H7 (cell line): ENCODE results near the gene SLC25A45. TPM values are rescaled to one million over a fixed set of nuclear protein-coding genes. Genes with fewer than 3 reads are reported as not detected.

Source experiments
- DNase-seq: peaks from one replicate; pipeline ENCODE4 v3.0.0; 2012
- H3K27me3 ChIP-seq: 2 replicates; pipeline ENCODE4 v1.6.0; 2011; ENCODE audit warnings: mild to moderate bottlenecking, low read length; ENCODE audit not compliant: control insufficient read depth, insufficient read depth
- H3K36me3 ChIP-seq: replicated peaks from 2 replicates; pipeline ENCODE4 v1.5.1; 2011; ENCODE audit warnings: low read length; ENCODE audit not compliant: control insufficient read depth, insufficient read depth
- H3K4me3 ChIP-seq: 2 replicates; pipeline ENCODE4 v1.5.1; 2011; ENCODE audit warnings: low read depth, mild to moderate bottlenecking, control low read depth, low read length, moderate library complexity; ENCODE audit not compliant: insufficient read depth
- total RNA-seq: library from RNA; depleted of rRNA; stranded (reverse); fragments of >200 nt; shearing (Covaris generic); gene quantifications from 2 replicates; pipeline ENCODE4 v1.2.3, GENCODE V29; 2014

The SLC25A45 gene
- total RNA-seq, 1 experiment from 2014 or later = 0.73 TPM

DNA sequence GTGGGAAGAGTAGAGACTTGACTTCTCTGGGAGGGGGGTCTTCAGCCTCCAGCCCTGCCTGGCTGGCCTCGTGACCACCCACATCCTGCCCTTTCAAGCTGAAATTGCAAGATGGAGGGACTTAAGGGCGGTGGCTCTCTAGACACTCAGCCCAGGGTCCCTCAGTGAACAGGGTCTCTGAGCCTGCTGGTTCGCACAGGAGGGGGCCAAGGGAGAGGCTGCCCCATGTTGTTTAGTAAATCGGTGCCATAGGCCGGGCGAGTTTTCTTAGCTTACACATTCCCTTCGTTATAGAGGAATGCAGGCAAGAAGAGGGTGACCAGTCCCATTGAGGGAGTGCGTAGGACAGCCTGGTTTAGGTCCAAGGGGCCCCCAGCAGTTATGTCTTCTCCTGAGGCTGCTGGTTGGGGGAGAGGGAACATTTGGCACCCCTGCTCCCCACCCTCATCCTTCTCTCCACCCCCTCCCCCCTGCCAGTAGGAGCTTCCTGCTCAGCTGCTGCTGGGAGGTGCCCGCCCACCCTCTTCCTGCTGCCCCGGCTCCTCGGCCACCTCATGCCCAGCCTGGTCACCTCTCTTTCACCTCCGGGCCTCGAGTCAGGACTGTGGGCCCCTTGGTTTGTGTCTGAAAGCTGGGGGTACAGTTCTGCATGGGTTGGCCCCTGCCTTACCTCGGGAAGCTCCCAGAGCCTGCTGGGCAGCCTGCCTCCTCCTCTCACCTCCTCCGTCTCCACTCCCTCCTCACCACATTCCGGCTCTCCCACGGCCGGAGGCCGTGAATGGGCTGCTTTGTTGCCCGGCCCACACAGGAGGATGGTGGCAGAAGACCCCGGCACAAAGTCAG is 7.9 kb upstream of the SLC25A45 start:
- H3K36me3 ChIP-seq = no peaks in the 10 kb centered on the region
- no peak overlapping the region for H3K4me3 ChIP-seq
- no peaks in the 10 kb centered on the region for H3K27me3 ChIP-seq
- DNase-seq = peak; percentile 77

DNA sequence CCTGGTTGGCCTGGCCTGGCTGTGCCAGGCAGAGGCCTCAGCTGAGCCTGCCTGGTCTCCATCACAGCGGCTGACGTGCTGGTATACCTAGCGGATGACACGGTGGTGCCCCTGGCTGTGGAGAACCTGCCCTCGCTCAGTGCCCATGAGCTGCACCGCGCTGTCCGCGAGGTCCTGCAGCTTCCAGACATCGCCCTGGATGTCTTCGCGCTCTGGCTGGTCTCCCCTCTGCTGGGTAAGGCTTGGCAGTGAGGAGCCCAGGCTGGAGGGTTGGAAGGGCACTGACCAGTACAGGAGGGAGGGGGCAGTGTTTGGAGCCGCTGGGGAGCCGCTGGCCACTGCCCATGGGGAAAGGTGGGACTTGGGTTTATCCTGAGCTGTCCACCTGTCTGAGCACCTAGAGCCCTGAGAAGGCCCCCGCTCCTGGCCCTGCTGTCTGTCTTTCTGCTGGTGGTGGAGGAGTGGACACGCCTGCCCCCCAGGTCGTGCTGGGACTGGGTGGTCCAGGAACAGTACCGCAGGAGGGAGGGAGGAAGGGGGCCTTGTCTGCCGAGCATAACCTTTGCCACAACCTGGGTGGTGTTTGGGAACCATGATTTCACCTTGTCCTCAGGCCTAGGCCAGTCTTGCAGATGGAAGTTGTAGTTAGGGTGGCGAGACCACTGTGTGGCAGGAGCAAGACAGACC is 7.0 kb upstream of the SLC25A45 start:
- Histone ChIP-seq H3K27me3 (no peaks in the 10 kb centered on the region), H3K4me3 (no peak overlapping the region), H3K36me3 (no peaks in the 10 kb centered on the region)
- DNase-seq = peak; percentile 45

DNA sequence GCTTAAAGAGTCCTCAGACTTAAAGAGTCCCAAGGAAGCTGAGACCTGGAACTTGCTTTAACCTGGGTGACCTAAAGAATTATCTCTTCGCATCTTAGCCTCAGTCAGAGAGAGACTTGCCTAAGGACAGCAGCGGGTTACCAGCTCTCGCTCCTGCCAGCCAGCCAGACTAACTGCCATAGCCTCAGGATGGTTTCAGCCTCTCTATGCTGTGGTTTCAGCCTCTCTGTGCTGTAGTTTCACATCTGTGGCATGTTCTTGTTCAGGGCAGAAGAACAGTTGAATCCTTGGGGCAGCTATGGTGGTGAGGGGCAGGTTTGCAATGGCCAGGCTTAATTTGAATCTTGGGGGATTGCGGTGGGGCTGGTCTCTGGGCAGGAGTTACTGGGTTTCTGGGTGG is 6.3 kb upstream of the SLC25A45 start:
- no peak for DNase-seq
- H3K4me3 ChIP-seq = no peak overlapping the region
- no peaks in the 10 kb centered on the region for H3K27me3 ChIP-seq
- no peaks in the 10 kb centered on the region for H3K36me3 ChIP-seq

DNA sequence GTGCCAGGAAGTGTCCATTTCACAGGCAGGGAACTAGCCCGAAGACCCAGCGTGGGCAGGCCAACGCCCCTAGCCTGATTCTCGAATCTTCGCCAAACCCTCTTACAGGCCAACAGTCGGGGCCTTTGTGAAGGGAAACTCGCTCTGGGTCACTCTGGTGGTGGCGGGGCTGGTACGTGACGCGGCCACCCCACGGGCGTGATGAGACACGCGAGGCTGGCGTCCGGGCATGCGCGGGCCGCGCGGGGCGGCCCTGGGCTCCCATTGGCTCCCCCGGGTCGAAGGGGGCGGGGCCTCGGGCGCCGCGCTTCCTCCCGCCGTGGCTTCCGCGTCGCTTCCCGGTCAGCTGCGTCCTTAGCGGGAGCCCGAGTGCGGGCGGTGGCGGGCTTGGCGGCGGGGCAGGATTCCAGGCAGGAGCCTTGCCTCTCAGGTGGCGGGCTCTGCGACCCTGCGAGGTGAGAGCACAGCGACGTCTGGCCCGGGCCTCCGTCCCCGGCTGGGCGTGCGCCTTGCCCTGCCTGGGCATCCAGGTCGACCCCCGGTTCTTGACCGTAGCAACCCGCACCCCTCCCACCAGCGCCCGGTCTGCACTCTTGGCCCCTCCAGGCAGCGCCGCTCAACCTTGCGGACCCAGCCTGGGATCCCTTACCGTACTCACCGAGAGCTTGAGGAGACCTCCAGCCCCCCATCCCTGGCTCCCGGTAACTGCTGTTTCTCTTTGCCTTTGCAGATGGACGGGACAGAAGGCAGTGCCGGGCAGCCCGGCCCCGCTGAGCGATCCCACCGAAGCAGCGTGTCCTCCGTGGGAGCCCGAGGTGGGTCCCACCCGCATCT is 4.1 kb upstream of the SLC25A45 start, which contains the start of gene FRMD8:
TSS of gene FRMD8 (plus strand) at position 331 of the 834 bp plus-strand sequence. CDS start at position 731, 400 bp downstream.
- Histone ChIP-seq H3K36me3 (no peaks in the 10 kb centered on the region), H3K27me3 (no peaks in the 10 kb centered on the region), H3K4me3 (peak within 1 kb of the TSS; percentile 86)
- DNase-seq = peak; percentile 99

DNA sequence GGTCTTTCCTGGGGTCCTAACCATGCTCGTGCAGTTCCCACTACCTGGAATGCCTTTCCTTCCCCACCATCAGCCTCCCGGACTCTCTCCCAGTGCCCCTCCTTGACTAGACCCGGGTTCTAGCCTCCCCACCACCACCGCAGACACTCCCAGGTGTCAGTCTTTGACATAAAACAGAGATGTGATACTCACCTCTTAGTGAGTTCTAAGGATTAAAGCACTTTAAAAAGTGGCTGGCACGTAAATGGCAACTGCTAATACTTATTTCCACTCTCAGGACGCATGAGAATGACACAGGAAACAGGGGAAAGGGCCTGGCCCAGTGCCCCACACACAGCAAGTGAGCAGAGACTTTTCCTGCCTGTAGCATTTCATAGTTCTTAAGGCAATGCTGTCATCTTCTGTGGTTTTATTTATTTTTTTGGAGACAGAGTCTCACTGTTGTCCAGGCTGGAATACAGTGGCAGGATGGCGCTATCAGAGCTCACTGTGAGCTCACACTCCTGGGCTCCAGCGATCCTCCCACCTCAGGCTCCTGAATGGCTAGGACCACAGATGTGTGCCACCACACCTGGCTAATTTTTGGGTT is 1.9 kb upstream of the SLC25A45 start:
- Histone ChIP-seq H3K4me3 (no peak overlapping the region), H3K27me3 (no peaks in the 10 kb centered on the region), H3K36me3 (no peaks in the 10 kb centered on the region)
- DNase-seq = no peak

DNA sequence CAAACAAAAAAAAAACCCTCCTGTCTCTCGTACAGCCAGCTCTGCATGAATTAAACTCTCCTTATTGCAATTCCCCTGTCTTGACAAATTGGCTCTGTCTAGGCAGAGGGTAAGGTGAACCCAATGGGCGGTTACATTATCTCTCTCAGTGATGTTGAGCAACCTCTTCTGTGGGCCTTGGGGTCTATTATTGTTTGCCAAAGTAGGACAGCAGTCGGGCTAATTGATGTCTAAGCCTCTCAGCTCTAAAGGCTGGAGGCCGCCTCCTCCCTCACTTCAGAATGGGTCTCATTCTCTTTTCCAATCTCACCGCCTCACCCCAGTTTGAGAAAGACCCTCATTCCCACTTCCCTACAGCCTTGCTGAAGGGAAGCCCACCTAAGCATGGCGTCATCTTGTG is 1.3 kb upstream of the SLC25A45 start:
- H3K27me3 ChIP-seq = no peaks in the 10 kb centered on the region
- no peak for DNase-seq
- no peaks in the 10 kb centered on the region for H3K36me3 ChIP-seq
- no peak overlapping the region for H3K4me3 ChIP-seq

DNA sequence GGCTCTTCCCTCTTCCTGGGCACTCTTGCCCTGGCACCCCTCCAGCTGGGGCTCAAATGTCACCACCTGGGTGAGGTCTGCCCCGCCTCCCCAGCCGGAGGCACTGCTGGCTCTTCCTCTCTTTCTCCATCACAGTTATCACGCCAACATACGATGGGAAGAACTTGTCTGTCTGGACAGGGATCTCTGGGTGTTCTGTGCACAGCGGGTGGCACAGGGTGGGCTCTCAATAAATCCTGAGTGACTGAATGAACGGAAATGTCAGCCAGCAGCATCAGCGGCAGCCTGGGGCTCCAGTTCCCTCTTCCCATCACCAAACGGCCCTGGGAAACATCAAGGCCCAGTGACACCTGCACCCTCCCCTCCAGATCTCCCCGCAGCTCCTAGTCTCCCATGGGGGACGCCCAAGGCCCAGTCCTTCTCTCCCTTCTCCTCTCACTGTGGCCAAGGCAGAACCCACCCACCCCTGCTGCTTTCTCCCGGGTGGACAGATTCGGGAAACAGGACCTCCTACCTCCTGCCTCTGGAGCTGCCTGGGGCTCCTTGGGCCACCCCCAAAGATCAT is 440 bp upstream of the SLC25A45 start:
- no peak for DNase-seq
- H3K4me3 ChIP-seq = no peak overlapping the region
- no peaks in the 10 kb centered on the region for H3K36me3 ChIP-seq
- H3K27me3 ChIP-seq = no peaks in the 10 kb centered on the region

DNA sequence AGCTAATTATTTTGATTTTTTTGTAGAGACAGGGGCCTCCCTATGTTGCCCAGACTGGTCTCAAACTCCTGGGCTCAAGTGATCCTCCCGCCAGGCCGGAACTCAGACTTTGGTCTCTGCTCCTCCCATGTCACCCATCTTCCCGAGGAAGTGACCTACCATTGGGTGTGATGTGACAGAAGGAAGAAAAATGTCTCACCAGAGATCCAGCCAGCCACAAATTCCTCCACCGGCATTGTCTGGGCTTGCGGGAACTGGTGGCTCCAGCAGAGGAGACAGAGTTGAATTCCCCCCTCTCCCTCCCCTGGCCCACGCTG is 772 bp downstream of the SLC25A45 start:
- no peak for DNase-seq
- no peaks in the 10 kb centered on the region for H3K36me3 ChIP-seq
- H3K27me3 ChIP-seq = no peaks in the 10 kb centered on the region
- H3K4me3 ChIP-seq = no peak overlapping the region

DNA sequence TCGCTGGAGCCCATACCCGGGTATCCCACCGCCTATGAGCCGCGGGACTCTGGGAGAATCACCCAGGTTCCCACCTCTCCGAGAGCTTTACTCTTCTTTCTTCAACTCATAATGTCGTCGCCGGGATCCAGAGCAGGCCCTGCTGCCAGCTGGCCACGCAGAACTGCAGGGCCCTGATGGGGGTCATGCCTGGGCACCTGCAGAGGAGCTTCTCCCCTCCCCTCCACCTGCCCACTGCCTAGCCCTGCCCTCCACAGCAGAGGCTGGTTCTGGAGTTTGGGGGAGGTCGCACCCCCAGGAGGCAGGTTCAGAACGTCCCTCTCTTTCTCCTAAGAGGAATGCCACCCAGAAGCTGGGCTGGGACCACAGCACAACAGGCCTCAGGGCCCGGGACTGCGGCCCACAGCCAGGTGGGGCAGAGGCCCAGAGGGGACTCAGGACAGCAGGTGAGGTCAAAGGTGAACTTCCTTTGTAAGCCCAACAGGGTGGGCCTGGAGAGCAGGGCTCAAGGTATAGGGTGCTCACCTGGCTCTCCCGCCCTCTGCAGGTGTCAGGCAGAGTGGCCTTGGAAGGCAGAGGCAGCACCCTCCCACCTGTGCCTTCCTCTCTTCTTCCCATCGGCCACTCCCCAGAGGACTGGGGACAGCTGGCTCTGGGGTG is 1.9 kb downstream of the SLC25A45 start:
- H3K36me3 ChIP-seq = no peaks in the 10 kb centered on the region
- no peaks in the 10 kb centered on the region for H3K27me3 ChIP-seq
- H3K4me3 ChIP-seq = no peak overlapping the region
- peak; percentile 52 for DNase-seq

DNA sequence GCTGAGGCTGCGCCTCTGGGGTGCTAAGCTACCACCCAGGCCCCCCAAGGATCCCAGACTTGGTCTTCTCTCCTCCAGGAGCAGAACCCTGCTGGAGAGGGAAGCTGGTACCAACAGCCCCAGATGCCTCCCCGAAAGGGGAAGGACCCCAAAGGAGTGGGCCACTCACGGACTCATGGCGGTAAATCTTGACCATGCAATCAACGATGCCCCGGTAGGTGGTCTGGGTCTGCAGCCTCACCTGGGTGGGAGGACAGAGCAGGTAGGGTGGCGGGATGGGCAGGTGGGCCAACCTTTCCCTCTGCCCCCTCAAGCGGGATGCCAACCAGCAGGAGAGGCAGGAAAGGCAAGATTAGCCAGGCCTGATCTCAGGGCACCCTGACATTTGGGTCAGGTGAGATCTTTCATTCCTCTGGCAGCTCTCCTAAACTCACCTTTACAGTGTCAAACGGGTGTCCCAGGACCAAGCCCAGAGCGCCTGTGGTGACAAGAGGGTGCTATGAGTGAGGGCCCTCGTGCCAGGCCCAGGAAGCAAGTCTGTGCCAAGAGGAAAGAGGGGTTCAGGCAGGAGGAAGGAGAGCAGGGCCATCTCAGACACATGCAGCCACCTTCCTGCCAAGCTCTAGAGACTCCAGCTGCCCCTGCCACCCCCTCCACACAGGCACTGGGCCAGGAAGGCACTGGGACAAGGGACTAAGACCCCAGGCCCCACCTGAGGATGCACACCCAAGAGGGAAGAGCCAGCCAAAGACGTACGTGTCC is 2.6 kb downstream of the SLC25A45 start:
- no peaks in the 10 kb centered on the region for H3K27me3 ChIP-seq
- no peak for DNase-seq
- no peak overlapping the region for H3K4me3 ChIP-seq
- H3K36me3 ChIP-seq = no peaks in the 10 kb centered on the region

DNA sequence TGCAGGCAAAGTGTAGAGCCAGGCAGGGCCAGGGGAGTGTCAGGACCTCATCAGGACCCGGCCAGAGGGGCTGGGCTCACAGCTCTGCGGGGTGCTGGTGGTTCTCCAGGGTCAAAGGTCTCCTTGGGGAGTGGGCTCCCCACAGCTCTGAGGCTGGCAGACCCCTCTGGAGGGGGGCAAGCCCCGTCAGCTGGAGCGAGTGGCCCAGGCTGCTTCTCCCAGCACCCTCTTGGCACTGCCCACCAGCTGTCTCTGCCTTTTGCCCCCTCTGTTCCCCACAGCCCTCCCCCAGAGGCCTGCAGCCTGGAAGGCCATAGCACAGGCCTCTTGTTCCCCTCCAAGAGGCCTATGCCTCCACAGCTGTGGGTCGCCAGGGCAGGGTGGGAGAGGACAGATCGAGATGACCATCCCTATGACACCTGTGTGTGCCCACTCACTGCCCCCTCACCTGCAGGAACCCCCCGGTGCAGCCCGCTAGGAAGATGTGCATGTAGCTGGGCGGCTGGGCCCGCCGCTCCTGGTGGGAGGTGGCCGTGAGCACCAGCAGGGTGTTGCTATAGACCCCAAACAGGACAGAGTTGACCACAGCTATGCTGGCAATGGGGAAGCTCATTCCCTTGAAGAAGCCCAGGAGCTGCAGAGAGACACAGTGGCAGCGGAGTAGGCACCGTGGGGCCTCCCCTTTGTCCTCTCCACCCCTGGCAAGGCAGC is 3.4 kb downstream of the SLC25A45 start:
- DNase-seq = no peak
- no peaks in the 10 kb centered on the region for H3K27me3 ChIP-seq
- H3K36me3 ChIP-seq = no peaks in the 10 kb centered on the region
- H3K4me3 ChIP-seq = no peak overlapping the region

DNA sequence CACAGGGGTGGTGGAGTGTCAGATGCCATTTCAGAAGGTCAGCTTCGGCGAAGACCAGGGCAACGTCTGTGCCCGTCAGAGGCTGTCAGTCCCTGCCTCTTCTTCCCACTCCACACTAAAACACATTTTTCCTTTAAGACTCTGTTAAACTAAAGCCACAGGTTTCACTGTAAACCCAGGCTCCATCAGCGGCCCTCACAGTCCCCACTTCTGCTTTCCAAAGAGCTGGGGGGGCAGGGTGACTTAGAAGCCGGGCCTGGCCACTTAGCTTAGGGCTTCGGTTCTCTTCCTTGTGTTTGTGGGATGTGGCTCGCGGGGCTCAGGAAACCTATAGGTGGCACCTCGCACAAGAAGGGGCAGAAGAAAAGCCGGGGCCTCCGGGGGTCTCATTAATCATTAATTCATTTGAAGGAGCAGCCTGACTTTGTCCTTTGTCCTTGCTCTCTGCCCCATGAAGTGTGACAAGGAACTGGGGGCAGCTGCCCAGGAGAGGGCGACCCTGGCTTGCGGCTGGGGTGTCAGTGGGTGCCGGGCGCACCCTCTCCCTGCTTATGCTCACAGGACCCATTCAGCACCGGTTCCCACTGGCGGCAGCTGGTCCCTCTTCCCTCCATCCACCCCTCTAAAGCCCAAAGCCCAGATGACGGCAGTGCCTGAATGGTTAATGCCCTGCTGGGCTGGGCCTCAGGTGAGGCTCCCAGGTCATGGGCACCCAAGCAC is 4.1 kb downstream of the SLC25A45 start:
- peak; percentile 60 for DNase-seq
- Histone ChIP-seq H3K4me3 (no peak overlapping the region), H3K27me3 (no peaks in the 10 kb centered on the region), H3K36me3 (no peaks in the 10 kb centered on the region)
